Measurements from ENCODE around the gene ARNT2.

Gene ARNT2

GRCh38 chr15:80635953-80636352, 231.8 kb downstream of the ARNT2 start:
- Mint-ChIP-seq H3K9me3 (peaks cover 10% of the 10 kb centered on the region), H3K4me1 (peaks cover under 1% of the 10 kb centered on the region), H3K27me3 (ENCODE audit: low read depth, poor library complexity) (peaks cover 27% of the 10 kb centered on the region), H3K36me3 (ENCODE audit: low read depth) (no peaks in the 10 kb centered on the region), H3K27ac (no peak overlapping the region), H3K4me3 (no peak overlapping the region)
- no peak for TF ChIP-seq CTCF (IDR thresholded peaks at IDR 0.05)
- DNase-seq, result no peak

- Mint-ChIP-seq H3K9me3 (peaks cover 15% of the 10 kb centered on the region), H3K4me3 (no peak overlapping the region), H3K4me1 (no peaks in the 10 kb centered on the region), H3K27ac (no peak overlapping the region), H3K27me3 (ENCODE audit: low read depth, poor library complexity) (peaks cover 27% of the 10 kb centered on the region), H3K36me3 (ENCODE audit: low read depth) (no peaks in the 10 kb centered on the region)
- no peak for TF ChIP-seq CTCF (IDR thresholded peaks at IDR 0.05)
- DNase-seq, result no peak
Observed at GRCh38 chr15:80636675-80637074, 232.5 kb downstream of the ARNT2 start.

- no peak overlapping the region for H3K27ac Mint-ChIP-seq
- peaks cover 27% of the 10 kb centered on the region for H3K27me3 Mint-ChIP-seq (ENCODE audit: low read depth, poor library complexity)
- no peak overlapping the region for H3K4me3 Mint-ChIP-seq
- TF ChIP-seq CTCF (IDR thresholded peaks at IDR 0.05), result no peak
- H3K36me3 Mint-ChIP-seq (ENCODE audit: low read depth), result no peaks in the 10 kb centered on the region
- H3K4me1 Mint-ChIP-seq, result no peaks in the 10 kb centered on the region
- H3K9me3 Mint-ChIP-seq, result peaks cover 24% of the 10 kb centered on the region
- no peak for DNase-seq
Observed at GRCh38 chr15:80637747-80638146, 233.6 kb downstream of the ARNT2 start.

GRCh38 chr15:80638553-80639167, 234.5 kb downstream of the ARNT2 start:
- DNase-seq, result no peak
- H3K4me1 Mint-ChIP-seq, result no peaks in the 10 kb centered on the region
- no peak for TF ChIP-seq CTCF (IDR thresholded peaks at IDR 0.05)
- H3K9me3 Mint-ChIP-seq, result peaks cover 24% of the 10 kb centered on the region
- H3K36me3 Mint-ChIP-seq (ENCODE audit: low read depth), result no peaks in the 10 kb centered on the region
- peaks cover 30% of the 10 kb centered on the region for H3K27me3 Mint-ChIP-seq (ENCODE audit: low read depth, poor library complexity)
- H3K4me3 Mint-ChIP-seq, result no peak overlapping the region
- no peak overlapping the region for H3K27ac Mint-ChIP-seq

GRCh38 chr15:80639168-80639555, 235.0 kb downstream of the ARNT2 start:
- H3K36me3 Mint-ChIP-seq (ENCODE audit: low read depth), result no peaks in the 10 kb centered on the region
- peaks cover 24% of the 10 kb centered on the region for H3K9me3 Mint-ChIP-seq
- peaks cover 27% of the 10 kb centered on the region for H3K27me3 Mint-ChIP-seq (ENCODE audit: low read depth, poor library complexity)
- TF ChIP-seq CTCF (IDR thresholded peaks at IDR 0.05), result no peak
- H3K4me3 Mint-ChIP-seq, result no peak overlapping the region
- no peak for DNase-seq
- H3K4me1 Mint-ChIP-seq, result no peaks in the 10 kb centered on the region
- no peak overlapping the region for H3K27ac Mint-ChIP-seq

GRCh38 chr15:80640531-80641121, 236.4 kb downstream of the ARNT2 start:
- H3K27ac Mint-ChIP-seq, result no peak overlapping the region
- no peak for DNase-seq
- no peak overlapping the region for H3K4me3 Mint-ChIP-seq
- H3K27me3 Mint-ChIP-seq (ENCODE audit: low read depth, poor library complexity), result peaks cover 18% of the 10 kb centered on the region
- H3K36me3 Mint-ChIP-seq (ENCODE audit: low read depth), result no peaks in the 10 kb centered on the region
- H3K9me3 Mint-ChIP-seq, result peaks cover 29% of the 10 kb centered on the region
- H3K4me1 Mint-ChIP-seq, result no peaks in the 10 kb centered on the region
- no peak for TF ChIP-seq CTCF (IDR thresholded peaks at IDR 0.05)

Data from nephron progenitor cell (in vitro differentiated cells).